HG02623 (cell line): ENCODE data around the gene FAM222B.
"Not testable (repeated sequence)": the region's sequence is repeated elsewhere in the genome, so short reads cannot be mapped to it uniquely, and the experiment has no call there.

Experiments
- ATAC-seq: cut with Tn5 transposase; IDR thresholded peaks from one replicate; pipeline ENCODE4 v1.9.1; 2021; ENCODE audit warnings: moderate library complexity; ENCODE audit not compliant: unreplicated experiment

FAM222B gene

DNA sequence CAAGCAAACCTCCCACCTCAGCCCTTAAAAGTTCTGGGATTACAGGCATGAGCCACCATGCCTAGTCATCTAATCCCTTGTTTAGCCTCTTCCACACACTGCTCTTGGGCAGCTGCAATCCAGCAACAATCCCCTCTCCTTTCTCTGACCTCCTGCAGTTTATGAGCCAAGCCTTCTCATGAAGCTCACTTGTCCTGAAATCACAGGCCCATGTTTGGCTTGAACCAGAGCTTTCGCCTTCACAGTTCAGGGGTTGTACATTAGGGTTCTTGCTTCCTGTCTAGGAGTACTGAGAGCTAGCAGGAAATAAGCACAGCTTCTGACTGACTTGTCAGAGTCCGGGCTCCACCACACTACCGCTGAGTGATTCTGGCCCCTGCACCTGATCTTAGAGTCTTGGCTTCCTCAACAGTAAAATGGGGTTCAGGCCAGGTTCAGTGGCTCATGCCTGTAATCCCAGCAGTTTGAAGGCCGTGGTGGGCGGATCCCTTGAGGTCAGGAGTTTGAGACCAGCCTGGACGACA, 28.5 kb upstream of the FAM222B start:
- peak; percentile 72 for ATAC-seq

DNA sequence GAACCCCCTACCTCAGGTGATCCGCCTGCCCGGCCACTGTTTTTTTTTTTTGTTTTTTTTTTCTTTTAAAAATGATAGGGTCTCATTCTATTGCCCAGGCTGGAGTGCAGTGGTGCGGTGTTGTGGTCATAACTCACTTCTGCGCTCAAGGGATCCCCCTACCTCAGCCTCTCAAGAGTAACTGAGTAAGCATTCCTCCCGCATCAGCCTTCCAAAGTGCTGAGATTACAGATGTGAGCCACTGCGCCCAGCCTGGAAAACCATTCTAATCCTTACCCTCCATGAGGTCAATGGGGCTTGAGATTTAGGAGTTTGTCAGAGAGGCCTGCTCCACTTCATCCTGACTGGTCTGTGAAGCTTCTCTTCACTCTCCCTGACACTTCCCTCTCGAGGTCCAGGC, 24.7 kb upstream of the FAM222B start:
- ATAC-seq: no peak

DNA sequence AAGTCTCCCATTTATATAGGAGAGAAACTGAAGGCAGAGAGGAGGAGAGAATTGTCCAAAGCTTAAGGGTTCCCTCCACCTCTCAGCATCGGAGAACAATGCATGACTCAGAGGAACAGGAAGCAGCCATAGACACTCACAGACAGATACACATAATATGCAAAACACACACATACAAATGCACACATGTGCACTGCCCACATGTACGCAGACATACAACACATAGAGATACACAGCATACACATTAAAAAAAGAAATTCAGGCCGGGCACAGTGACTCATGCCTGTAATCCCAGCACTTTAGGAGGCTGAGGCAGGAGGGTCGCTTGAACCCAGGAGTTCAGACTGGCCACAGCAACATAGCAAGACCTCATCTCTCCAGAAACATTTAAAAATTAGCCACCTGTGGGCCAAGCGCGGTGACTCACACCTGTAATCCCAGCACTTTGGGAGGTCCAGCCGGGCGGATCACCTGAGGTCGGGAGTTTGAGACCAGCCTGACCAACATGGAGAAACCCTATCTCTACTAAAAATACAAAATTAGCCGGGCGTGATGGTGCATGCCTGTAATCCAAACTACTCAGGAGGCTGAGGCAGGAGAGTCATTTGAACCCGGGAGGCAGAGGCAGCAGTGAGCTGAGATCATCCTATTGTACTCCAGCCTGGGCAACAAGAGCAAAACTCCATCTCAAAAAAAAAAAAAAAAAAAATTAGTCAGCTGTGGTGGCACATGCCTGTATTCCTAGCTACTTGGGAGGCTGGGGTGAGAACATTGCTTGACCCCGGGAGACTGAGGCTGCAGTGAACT, 23.6 kb upstream of the FAM222B start:
- no peak for ATAC-seq

DNA sequence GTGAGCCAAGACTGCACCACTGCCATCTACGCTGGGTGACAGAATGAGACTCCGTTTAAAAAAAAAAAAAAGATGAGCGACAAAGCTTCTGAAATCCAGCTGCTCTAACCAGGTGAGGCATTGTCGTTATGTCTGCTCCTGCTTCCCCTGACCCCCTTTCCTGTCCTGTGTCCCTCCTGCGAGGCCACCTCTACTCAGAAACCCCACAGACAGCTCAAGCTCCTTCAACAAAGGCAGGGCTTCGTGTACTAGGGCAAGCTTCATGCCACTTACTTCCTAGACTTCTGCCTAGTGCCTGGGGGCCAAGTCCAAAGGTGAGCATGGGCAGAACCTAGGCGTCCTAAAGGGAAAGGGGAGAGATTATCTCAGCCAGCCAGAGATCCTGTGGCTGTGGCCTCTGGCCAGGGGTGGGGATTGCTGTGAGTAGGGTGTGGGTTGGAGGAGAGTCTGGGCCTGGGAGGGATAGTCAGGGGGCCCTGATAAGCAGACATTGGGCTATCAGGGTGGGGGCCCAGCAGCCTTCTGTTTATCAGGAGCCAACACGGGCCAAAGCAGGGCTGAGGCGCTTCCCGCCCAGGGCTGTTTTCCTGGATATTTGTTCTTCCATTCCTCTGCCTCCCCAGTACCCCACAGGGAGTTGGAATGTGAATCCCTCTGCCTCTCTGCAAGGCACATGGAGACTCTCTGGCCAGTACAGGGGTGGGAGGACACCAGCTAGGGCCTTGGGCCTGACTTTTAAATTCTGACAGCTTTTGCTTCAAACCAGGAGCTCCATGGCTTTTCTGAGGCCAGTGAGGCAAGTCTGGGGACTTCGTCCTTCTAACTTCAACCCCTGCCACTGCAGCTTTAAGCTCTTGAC, 22.6 kb upstream of the FAM222B start:
- ATAC-seq: no peak

DNA sequence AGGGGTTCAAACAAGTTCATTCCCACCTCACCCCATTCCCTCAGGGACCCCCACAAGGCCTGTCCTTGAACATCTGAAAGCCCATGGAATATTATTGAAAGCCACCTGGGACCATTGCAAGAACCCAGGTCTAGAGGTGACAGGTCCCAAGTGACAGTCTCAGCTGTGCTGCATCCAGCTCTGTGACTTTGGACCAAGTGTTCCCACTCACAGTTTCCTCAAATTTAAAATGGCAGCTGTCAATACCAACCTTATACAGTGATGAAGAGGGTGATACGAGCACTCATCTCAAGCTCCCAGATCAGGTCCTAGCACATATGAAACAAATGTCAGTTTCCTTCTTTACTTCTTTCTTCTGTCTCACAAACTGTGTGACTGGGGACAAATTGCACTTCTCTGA, 21.4 kb upstream of the FAM222B start:
- ATAC-seq: no peak

DNA sequence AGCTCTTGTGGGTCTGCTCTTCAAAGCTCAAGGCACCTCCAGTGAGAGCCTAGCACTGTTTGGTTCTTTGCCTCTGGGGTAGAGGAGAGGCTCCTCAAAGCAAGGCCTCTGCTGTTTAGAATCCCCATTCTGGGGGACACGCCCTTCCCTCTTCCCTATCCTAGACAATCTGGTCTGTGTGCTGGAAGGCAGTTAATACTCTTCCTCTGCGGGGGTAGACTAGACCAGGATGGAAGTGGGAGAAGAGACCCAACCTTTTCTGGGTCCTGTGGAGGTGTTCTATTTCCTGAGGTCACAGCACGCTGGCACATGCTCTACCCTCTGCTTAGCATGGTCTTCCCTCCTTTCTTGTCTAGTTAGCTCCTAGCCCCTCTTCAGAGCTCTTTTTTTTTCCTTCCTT, 20.0 kb upstream of the FAM222B start:
- no peak for ATAC-seq

DNA sequence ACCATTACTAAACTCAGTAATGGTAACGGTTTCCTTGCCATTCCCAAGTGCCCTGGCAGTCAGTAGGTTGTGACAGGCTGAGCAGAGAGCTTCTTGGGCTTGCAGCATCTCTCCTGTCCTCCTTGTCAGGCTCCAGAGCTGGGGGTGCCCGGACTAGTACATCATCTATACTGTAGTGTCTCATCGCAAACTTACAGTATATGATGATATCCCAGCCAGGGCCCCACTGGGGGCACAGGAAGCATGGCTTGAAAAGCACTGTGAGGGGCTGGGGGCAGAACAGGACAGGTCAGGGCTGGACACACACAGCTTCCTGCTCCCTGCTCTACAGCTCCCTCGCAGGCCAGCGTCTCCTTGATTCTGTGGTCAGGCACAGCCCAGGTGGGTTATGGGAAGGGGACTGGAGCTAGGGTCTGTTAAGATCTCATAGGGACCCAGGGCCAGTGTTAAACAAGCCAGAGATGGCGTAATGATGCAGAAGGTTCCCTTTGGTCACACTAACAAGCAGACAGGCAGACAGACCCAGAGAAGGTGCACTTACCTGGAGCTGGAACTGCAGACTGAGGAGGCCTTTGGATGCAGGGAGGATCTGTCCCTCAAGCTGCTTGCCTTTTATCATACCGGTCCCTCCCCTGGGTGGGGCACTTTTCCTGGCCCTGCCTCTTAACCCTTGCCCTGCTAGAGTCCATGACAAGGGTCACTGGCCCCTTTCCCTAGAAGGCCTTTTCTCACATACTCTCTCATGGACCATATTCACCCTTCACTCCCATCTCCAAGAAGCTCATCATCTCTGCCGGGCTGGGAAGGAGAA, 19.0 kb upstream of the FAM222B start:
- ATAC-seq: no peak

DNA sequence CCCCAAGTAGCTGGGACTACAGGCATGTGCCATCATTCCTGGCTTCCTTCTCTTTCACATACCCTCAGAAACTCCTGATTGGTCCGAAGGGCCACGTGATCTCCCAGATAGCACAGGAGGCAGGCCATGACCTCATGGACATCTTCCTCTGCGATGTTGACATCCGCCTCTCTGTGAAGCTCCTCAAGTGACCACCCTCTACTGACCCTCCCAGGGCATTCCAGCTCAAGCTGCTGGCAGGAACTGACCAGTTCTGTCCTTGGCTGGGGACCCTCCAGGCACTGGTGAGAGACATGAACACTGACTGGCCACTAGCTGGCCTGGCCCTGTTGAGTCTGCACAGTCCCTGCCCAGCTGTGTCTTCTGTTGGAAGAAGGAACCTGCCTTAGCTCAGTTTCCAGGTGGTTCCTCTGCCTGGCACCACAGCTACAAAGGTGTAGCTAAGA, 17.8 kb upstream of the FAM222B start:
- no peak for ATAC-seq

DNA sequence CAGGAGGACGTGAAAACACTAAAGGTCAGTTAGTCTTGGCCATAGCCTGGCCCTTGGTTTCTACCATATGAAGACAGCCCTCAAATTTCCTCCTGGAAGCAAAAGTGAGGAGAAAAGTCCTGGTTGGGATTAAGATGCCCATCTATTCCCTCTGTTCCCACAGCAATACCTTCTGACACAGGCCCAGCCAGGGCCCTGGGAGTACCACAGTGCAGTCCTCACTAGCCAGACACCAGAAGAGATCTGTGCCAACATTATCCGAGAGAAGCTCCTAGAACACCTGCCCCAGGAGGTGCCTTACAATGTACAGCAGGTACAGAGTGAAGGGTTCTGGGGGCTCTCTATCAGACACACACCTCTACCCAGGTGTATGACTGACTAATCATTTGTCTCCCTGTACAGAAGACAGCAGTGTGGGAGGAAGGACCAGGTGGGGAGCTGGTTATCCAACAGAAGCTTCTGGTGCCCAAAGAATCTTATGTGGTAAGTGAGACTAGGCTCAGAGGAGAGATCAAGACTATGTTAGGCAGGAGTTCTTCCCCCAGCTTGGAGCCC, 16.3 kb upstream of the FAM222B start:
- ATAC-seq: no peak

DNA sequence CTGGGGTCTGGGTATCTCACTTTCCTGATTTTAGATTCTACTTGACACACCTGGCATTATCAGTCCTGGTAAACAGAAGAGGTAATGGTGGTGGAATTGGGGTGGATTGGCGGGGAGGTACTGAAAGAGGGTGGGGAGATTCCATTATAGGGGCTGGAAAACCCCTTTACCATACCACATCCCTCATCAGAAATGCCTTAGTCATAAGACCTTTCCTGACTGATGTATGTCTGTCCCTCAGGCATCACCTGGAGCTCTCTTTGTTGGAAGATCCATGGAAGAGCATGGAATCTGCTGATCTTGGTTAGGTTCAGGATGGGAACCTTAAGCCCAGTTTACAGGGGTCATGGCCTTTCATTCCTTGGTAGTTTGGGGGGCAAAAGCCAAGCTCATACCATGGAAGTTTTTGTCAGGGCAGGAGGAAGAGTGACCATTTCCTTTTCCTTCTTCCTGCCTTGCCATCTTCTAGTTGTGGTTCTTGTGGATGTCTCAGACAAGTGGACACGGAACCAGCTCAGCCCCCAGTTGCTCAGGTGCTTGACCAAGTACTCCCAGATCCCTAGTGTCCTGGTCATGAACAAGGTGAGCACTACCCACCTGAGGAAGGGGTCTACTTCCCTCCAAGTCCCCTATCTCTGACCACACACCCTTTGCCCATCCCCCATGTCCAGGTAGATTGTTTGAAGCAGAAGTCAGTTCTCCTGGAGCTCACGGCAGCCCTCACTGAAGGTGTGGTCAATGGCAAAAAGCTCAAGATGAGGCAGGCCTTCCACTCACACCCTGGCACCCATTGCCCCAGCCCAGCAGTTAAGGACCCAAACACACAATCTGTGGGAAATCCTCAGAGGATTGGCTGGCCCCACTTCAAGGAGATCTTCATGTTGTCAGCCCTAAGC, 15.6 kb upstream of the FAM222B start:
- ATAC-seq: no peak

DNA sequence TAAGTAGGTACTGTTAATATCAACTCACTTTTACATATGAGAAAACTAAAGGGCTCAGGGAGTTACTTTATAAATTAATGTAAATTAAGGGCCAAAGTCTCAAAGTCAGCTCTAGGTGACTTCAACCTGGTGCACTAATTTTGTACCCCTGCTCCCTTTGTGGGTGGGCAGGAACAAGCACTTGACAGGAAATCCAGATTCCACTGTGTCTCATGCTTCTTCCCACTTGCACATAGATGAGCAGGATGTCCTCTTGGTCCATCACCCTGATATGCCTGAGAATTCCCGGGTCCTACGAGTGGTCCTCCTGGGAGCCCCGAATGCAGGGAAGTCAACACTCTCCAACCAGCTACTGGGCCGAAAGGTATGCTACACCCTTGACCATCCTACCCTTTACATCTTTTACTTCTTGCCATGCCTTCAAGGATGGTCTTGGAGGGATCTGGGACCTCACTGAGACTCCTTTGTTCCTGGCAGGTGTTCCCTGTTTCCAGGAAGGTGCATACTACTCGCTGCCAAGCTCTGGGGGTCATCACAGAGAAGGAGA, 13.5 kb upstream of the FAM222B start:
- ATAC-seq: no peak

DNA sequence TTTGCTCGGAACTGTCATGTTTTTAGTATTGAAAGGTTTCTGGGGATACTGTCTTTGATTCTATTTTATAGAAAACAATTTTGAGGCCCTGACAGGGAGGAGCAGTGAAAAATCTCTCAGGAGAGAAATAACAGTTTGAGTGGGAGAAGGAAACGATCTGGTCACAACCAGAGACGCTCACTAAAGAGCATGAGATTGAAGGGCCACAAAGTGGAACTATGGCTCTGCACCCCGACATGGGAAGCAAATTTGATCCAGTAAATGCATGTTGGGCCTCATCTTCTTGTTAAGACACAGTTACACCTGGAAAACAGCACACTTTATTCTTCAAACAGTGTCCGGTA, 12.7 kb upstream of the FAM222B start:
- ATAC-seq: no peak

DNA sequence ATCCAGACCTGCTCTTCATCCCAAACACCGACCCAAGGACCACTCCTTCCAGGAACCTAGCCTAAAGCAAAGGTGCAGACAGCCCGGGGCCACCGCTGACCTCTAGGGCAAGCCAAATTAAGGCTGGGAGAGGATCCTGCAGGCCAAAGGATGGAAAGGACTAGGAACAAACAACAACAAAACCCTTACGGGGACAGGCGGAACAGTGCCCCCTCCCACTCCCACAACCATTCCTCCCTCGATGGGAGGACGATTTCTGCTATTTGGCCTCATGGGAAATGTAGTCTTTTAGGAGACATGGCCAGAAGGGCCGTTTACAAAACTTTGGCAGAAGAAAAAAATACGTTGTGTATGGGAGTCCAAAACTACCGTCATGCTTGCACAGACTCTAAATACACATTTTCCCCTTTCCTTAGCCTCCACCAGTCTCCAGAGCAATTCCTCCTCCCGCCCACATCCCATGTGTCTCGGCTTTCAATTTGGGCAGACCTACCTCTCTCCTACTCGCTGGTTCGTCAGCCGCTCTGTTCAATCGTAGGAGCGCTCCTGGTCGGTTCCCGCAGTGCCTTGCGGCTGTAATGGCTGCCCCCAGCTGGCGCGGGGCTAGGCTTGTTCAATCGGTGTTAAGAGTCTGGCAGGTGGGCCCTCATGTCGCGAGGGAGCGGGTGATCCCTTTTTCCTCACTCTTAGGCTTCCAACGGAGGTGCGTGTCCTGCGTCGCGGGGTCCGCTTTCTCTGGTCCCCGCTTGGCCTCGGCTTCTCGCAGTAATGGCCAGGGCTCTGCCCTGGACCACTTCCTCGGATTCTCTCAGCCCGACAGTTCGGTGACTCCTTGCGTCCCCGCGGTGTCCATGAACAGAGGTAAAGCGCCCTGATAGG, 12.1 kb upstream of the FAM222B start, which contains the start of gene ERAL1:
ERAL1 (plus strand) TSS at position 560 of the 879 bp plus-strand sequence; CDS start at position 579, 19 bp downstream.
- peak; percentile 79 for ATAC-seq

DNA sequence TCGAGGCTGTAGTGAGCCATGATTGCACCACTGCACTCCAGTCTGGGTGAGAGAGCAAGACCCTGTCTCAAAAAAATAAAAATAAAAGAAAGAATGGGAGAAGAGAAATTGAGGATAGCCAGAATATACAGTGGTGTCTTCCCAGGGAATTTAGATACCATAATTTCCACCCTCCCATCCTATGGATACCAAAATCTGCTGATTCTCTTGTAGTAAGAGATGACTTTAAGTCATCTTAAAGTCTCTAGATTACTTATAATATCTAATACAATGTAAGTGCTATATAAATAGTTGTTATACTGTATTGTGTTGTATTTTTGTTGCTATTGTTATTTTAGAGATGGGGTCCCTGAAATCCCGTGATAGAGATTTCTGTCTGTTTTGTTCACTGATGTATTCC, 10.7 kb upstream of the FAM222B start:
- no peak for ATAC-seq

DNA sequence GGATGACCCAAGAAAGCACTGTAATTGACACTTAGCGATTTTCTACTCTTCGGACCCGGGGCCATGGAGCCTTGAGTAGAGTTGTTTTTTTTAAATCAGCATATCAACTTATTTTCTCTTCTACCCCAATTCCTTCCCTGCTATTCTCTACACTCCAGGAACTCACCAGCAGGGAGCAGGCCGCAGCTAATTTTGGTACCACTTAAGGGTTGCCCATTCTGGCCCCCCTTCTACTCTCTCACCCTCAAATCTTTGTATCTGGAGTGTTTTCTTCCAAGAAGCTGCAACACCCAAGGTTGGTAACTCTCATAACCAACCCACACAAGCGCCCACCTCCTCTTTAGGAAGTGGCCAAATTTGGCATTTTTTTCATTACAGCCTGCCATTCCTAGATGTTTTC, 6.7 kb upstream of the FAM222B start:
- ATAC-seq: no peak

DNA sequence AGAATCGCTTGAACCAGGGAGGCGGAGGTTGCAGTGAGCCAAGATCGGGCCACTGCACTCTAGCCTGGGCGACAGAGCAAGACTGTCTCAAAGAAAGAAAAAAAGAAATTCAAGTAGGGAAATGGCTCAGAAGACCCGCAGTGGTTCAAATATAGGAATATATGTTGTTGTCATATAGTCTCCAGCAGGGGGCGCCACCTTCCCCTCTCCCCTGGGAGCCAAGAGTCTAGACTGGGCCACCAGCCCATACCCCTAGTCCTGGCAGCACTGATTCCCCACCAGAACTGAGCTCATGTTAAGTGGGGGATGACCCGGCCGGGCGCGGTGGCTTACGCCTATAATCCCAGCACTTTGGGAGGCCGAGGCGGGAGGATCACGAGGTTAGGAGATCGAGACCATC, 6.1 kb upstream of the FAM222B start:
- ATAC-seq: not testable (repeated sequence)

DNA sequence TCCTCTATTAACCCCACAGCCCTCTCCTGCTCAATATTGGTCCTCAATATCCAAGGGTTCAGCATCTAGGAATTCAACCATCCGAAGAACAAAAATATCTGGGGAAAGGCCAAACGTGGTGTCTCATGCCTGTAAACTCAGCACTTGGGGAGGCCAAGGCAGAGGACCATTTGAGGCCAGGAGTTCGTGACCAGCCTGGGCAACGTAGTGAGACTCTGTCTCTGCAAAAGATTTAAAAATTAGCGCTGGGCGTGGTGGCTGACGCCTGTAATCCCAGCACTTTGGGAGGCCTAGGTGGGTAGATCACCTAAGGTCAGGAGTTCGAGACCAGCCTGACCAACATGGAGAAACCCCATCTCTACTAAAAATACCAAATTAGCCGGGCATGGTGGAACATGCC, 4.1 kb upstream of the FAM222B start:
- ATAC-seq: not testable (repeated sequence)

DNA sequence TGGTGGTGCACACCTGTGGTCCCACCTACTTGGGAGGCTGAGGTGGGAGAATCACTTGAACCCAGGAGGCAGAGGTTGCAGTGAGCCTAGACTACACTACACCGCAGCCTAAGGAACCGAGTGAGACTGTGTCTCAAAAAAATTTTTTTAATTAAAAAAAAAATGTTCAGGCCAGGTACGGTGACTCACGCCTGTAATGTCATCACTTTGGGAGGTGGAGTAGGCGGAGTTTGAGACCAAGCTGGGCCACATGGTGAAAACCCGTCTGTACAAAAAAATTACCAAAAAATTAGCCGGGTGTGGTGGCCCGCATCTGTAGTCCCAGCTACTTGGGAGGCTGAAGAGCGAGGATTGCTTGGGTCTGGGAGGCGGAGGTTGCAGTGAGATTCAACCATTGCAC, 3.6 kb upstream of the FAM222B start:
- ATAC-seq: no peak

DNA sequence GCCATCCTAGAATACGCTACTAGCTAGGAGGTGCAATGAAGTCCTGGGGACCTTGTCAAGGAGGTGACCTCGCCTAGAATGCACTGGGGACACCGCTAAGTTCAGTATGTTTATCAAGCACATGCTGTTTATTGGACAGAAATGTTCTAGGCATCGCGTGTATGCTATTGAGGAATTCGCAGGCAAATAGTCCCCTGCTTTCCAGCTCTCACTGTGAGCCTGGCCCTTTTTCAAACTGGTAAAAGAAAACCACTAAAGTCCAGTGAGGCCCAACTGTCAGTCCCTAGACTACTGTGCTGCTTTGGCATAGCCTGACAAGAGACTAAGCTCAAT, 1.2 kb upstream of the FAM222B start:
- no peak for ATAC-seq
